Brain microvascular endothelial cell (primary cell): ENCODE data around the gene TBC1D24.

ENCODE experiments used
- DNase-seq: peaks from one replicate; pipeline ENCODE4 v3.0.0-alpha.2; 2020
- H3K27ac ChIP-seq: fragments of 250-450 bp; sonication (Bioruptor Pico); 2 replicates; pipeline ENCODE4 v1.5.1; 2020; ENCODE audit warnings: mild to moderate bottlenecking, moderate library complexity
- H3K27me3 ChIP-seq: fragments of 250-450 bp; sonication (Bioruptor Pico); replicated peaks from 2 replicates; pipeline ENCODE4 v1.5.1; 2020; ENCODE audit warnings: mild to moderate bottlenecking
- H3K36me3 ChIP-seq: fragments of 250-450 bp; sonication (Bioruptor Pico); replicated peaks from 2 replicates; pipeline ENCODE4 v1.5.1; 2020; ENCODE audit warnings: mild to moderate bottlenecking
- H3K4me3 ChIP-seq: 2 replicates; pipeline ENCODE4 v1.5.1; 2011; ENCODE audit warnings: low read depth, mild to moderate bottlenecking, control low read depth, low read length, moderate library complexity
- in situ Hi-C: cut with HindIII; loops from 2 replicates; pipeline ENCODE4 v1.10.0; 2017; ENCODE audit warnings: low sequenced_read_pairs, low pct_ligation_motif_present
- TF ChIP-seq, protein P1 (sequence below): IDR thresholded peaks from 2 replicates; pipeline ENCODE4 v1.5.1; 2011; ENCODE audit warnings: low read depth, mild to moderate bottlenecking, moderate library complexity, low read length, control low read depth, inconsistent platforms; ENCODE audit errors: missing control alignments

Gene TBC1D24

DNA sequence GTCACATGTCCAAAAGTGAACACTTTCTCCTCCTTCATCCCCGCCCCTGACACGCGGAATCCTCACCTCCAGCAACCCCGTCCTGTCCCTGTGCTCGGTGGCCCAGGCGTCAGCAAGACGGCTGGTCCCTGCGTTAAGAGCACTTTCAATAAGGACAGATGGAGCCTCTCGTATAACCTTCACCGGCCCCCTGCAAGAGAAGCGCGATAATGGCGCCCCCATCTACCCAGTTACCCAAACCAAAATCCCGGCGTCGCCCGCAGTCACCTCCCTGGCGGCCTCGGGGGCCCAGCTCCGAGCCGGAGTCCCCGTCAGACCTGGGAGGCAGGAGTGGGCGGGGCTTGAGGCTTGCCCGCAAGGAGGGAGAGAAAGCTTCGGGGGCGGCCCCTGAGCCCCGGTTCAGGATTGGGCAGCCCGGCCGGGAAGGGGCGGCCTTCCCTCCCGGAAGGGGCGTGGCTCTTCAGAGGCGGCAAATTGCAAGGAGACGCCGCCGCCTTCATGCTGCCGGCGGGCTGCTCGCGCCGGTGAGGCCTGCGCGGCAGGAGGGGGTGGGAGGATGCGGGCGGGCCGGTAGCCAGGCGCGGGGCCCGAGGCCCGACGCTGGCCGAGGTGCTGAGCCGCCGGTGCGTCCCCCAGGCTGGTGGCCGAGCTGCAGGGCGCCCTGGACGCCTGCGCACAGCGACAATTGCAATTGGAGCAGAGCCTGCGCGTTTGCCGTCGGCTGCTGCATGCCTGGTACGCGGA is 15.1 kb upstream of the TBC1D24 start, which contains the start of gene TEDC2:
Gene TEDC2, plus strand, starts transcription at position 463 of the 744 bp plus-strand sequence. Its CDS starts 36 bp downstream, at position 499.
- no peaks in the 10 kb centered on the region for H3K27me3 ChIP-seq
- TF ChIP-seq, protein P1, sequence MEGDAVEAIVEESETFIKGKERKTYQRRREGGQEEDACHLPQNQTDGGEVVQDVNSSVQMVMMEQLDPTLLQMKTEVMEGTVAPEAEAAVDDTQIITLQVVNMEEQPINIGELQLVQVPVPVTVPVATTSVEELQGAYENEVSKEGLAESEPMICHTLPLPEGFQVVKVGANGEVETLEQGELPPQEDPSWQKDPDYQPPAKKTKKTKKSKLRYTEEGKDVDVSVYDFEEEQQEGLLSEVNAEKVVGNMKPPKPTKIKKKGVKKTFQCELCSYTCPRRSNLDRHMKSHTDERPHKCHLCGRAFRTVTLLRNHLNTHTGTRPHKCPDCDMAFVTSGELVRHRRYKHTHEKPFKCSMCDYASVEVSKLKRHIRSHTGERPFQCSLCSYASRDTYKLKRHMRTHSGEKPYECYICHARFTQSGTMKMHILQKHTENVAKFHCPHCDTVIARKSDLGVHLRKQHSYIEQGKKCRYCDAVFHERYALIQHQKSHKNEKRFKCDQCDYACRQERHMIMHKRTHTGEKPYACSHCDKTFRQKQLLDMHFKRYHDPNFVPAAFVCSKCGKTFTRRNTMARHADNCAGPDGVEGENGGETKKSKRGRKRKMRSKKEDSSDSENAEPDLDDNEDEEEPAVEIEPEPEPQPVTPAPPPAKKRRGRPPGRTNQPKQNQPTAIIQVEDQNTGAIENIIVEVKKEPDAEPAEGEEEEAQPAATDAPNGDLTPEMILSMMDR: no peak
- DNase-seq: peak; percentile 85
- in situ Hi-C loops: no loop called here
- peak within 1 kb of the TSS; percentile 61 for H3K4me3 ChIP-seq
- peaks cover 8% of the 10 kb centered on the region for H3K36me3 ChIP-seq
- no peak within 1 kb of the TSS for H3K27ac ChIP-seq

DNA sequence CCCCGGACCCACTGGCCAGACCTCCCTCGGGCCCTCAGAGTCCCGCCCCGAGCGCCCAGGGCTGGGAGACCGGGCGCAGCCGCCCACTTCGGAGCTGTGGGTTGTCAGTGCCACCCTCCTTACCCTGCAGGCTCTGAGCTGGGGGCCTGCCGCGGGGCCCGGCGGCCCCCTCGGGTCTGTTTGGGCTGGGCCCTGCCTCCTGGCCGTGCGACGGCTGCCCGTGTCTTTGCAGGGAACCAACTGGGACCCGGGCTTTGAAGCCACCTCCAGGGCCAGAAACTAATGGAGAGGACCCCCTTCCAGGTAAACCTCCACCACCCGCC is 14.6 kb upstream of the TBC1D24 start:
- H3K27ac ChIP-seq: no peak overlapping the region
- TF ChIP-seq, protein P1: no peak
- in situ Hi-C loops: no loop called here

DNA sequence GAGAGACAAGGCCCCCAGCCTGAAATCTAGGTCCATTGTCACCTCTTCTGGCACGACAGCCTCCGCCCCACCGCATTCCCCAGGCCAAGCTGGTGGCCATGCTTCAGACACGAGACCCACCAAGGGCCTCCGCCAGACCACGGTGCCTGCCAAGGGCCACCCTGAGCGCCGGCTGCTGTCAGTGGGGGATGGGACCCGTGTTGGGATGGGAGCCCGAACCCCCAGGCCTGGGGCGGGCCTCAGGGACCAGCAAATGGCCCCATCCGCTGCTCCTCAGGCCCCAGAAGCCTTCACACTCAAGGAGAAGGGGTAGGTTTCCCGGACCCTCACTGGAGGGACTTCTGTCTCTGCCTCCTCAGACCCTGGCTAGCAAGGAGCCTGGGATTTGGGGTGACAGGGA is 14.0 kb upstream of the TBC1D24 start:
- H3K4me3 ChIP-seq: peak overlapping the region; percentile 61
- TF ChIP-seq, protein P1: no peak
- DNase-seq: no peak
- H3K36me3 ChIP-seq: peaks cover 8% of the 10 kb centered on the region
- H3K27me3 ChIP-seq: no peaks in the 10 kb centered on the region
- in situ Hi-C loops: no loop called here
- no peak overlapping the region for H3K27ac ChIP-seq

More for the DNA sequence above, 14.6 kb upstream of the TBC1D24 start:
- Histone ChIP-seq H3K27me3 (no peaks in the 10 kb centered on the region), H3K36me3 (peaks cover 8% of the 10 kb centered on the region), H3K4me3 (peak overlapping the region; percentile 61)
- no peak for DNase-seq

- in situ Hi-C loops: no loop called here
- Histone ChIP-seq H3K27ac (no peak overlapping the region), H3K36me3 (no peaks in the 10 kb centered on the region), H3K4me3 (no peak overlapping the region), H3K27me3 (no peaks in the 10 kb centered on the region)
- DNase-seq: no peak
- TF ChIP-seq, protein P1: no peak
These were observed 12.7 kb upstream of the TBC1D24 start for GRCh38 chr16:2462031-2462866.

- Histone ChIP-seq H3K27ac (no peak overlapping the region), H3K27me3 (no peaks in the 10 kb centered on the region), H3K4me3 (no peak overlapping the region), H3K36me3 (no peaks in the 10 kb centered on the region)
- no peak for DNase-seq
- TF ChIP-seq, protein P1: no peak
- in situ Hi-C loops: no loop called here
These were observed 10.6 kb upstream of the TBC1D24 start for GRCh38 chr16:2464333-2464732.
